IMR-90 (cell line): ENCODE measurements around the gene MLLT10. TPM values are rescaled to one million over a fixed set of nuclear protein-coding genes. Genes with fewer than 3 reads are reported as not detected.
A peak's percentile ranks its signal among the peaks of the same experiment; 100 is the strongest.

ENCODE experiments used
- ATAC-seq: fragments of 200-7000 bp; cut with Tn5 transposase; 2 replicates; pipeline ENCODE4 v1.9.1; 2020; ENCODE audit warnings: low read depth, mild to moderate bottlenecking, moderate library complexity
- BruUV-seq: library from RNA; stranded (reverse); fragments of 400-500 nt; replicated peaks from 2 replicates; lab custom pipeline; 2021; lab: Mats Ljungman, UMichigan
- CTCF ChIA-PET: fragments of 300-600 bp; formaldehyde crosslinking; extraction: SDS; loops from one replicate; lab custom pipeline; 2021; ENCODE audit warnings: antibody characterized with exemption; lab: Yijun Ruan, JAX
- POLR2A ChIA-PET: fragments of 300-600 bp; sonication (Branson Sonifier 250); formaldehyde crosslinking; loops from one replicate; lab custom pipeline; 2022; ENCODE audit warnings: antibody characterized with exemption; ENCODE audit not compliant: unreplicated experiment; lab: Charles Lee
- DNase-seq: peaks from one replicate; pipeline ENCODE4 v3.0.0; 2013
- H2AFZ ChIP-seq: replicated peaks from 2 replicates; pipeline ENCODE3; 2013; ENCODE audit warnings: low read length, mild to moderate bottlenecking; ENCODE audit not compliant: poor library complexity
- H2AK5ac ChIP-seq: 2 replicates; pipeline ENCODE4 v1.6.1; 2013; ENCODE audit warnings: low read depth, low read length, inconsistent platforms
- H2AK9ac ChIP-seq: replicated peaks from 2 replicates; pipeline ENCODE3; 2013; ENCODE audit warnings: mild to moderate bottlenecking, low read depth, low read length, moderate library complexity; ENCODE audit not compliant: poor library complexity
- H2BK120ac ChIP-seq: 2 replicates; pipeline ENCODE4 v1.6.1; 2013; ENCODE audit warnings: low read depth, low read length, inconsistent platforms
- H2BK15ac ChIP-seq: 3 replicates; pipeline ENCODE4 v1.6.1; 2013; ENCODE audit warnings: low read depth, low read length, inconsistent platforms
- H2BK20ac ChIP-seq: 2 replicates; pipeline ENCODE4 v1.6.1; 2013; ENCODE audit warnings: low read depth, mild to moderate bottlenecking, inconsistent platforms, low read length, moderate library complexity
- H2BK5ac ChIP-seq: 2 replicates; pipeline ENCODE4 v1.6.1; 2013; ENCODE audit warnings: mild to moderate bottlenecking, low read depth, low read length, inconsistent platforms; ENCODE audit not compliant: poor library complexity, severe bottlenecking
- H3K14ac ChIP-seq: replicated peaks from 2 replicates; pipeline ENCODE4 v1.6.1; 2013; ENCODE audit warnings: low read depth, low read length, inconsistent platforms
- H3K18ac ChIP-seq: 2 replicates; pipeline ENCODE4 v1.6.1; 2013; ENCODE audit warnings: low read depth, low read length, control low read depth
- H3K23ac ChIP-seq: 2 replicates; pipeline ENCODE4 v1.6.1; 2013; ENCODE audit warnings: low read depth, low read length, inconsistent platforms
- H3K27ac ChIP-seq: 2 replicates; pipeline ENCODE4 v1.5.1; 2013; ENCODE audit warnings: mild to moderate bottlenecking, control low read depth, low read length; ENCODE audit not compliant: insufficient read depth
- H3K27me3 ChIP-seq: 2 replicates; pipeline ENCODE4 v1.6.1; 2013; ENCODE audit warnings: low read length; ENCODE audit not compliant: control insufficient read depth, insufficient read depth
- H3K36me3 ChIP-seq: 2 replicates; pipeline ENCODE4 v1.6.1; 2013; ENCODE audit warnings: low read length, mixed read lengths; ENCODE audit not compliant: control insufficient read depth, insufficient read depth
- H3K4ac ChIP-seq: 2 replicates; pipeline ENCODE4 v1.6.1; 2013; ENCODE audit warnings: low read depth, low read length, inconsistent platforms
- H3K4me1 ChIP-seq: 2 replicates; pipeline ENCODE4 v1.6.1; 2013; ENCODE audit warnings: low read length, mixed read lengths; ENCODE audit not compliant: control insufficient read depth, insufficient read depth
- H3K4me2 ChIP-seq: 2 replicates; pipeline ENCODE4 v1.6.1; 2013; ENCODE audit warnings: low read depth, mild to moderate bottlenecking, control low read depth, low read length, moderate library complexity
- H3K4me3 ChIP-seq: 2 replicates; pipeline ENCODE4 v1.5.1; 2013; ENCODE audit warnings: low read depth, mild to moderate bottlenecking, control low read depth, low read length, moderate library complexity; ENCODE audit not compliant: insufficient read depth
- H3K56ac ChIP-seq: 2 replicates; pipeline ENCODE4 v1.6.1; 2013; ENCODE audit warnings: low read length, inconsistent platforms; ENCODE audit not compliant: insufficient read depth; ENCODE audit errors: extremely low read depth
- H3K79me1 ChIP-seq, 2 experiments: 2 replicates each; pipeline ENCODE4 v1.6.1; 2013; ENCODE audit warnings: low read length in 2 of 2, inconsistent platforms in 1 of 2, low read depth in 1 of 2
- H3K9ac ChIP-seq: 2 replicates; pipeline ENCODE4 v1.6.1; 2013; ENCODE audit warnings: low read depth, low read length, control low read depth
- H3K9me1 ChIP-seq: 2 replicates; pipeline ENCODE4 v1.6.1; 2013; ENCODE audit warnings: low read length, inconsistent platforms; ENCODE audit not compliant: insufficient read depth
- H3K9me3 ChIP-seq: 2 replicates; pipeline ENCODE4 v1.6.1; 2013; ENCODE audit warnings: low read length; ENCODE audit not compliant: control insufficient read depth, insufficient read depth
- H4K20me1 ChIP-seq: 2 replicates; pipeline ENCODE4 v1.6.1; 2013; ENCODE audit warnings: low read length, inconsistent platforms; ENCODE audit not compliant: insufficient read depth
- H4K5ac ChIP-seq: 2 replicates; pipeline ENCODE4 v1.6.1; 2013; ENCODE audit warnings: mild to moderate bottlenecking, low read depth, low read length, control low read depth
- H4K8ac ChIP-seq, 2 experiments: 2 replicates each; pipeline ENCODE4 v1.6.1; 2013; ENCODE audit warnings: low read depth in 2 of 2, low read length in 2 of 2, control low read depth in 1 of 2, inconsistent platforms in 1 of 2
- H4K91ac ChIP-seq: 2 replicates; pipeline ENCODE4 v1.6.1; 2013; ENCODE audit warnings: low read depth, low read length, inconsistent platforms; ENCODE audit not compliant: insufficient read depth
- BHLHE40 ChIP-seq: fragments of 150-350 bp; IDR thresholded peaks from 2 replicates; pipeline ENCODE4 v1.6.1; 2016; ENCODE audit warnings: mild to moderate bottlenecking, low read depth, low read length
- CHD1 ChIP-seq: IDR thresholded peaks from 2 replicates; pipeline ENCODE4 v1.6.1; 2012; ENCODE audit warnings: low read depth, low read length, improper control_type of control experiment
- MAFK ChIP-seq: IDR thresholded peaks from 2 replicates; pipeline ENCODE4 v1.6.1; 2012; ENCODE audit warnings: low read depth, low read length, improper control_type of control experiment
- MXI1 ChIP-seq: IDR thresholded peaks from 2 replicates; pipeline ENCODE4 v1.6.1; 2012; ENCODE audit warnings: low read depth, mild to moderate bottlenecking, low read length, moderate library complexity, borderline replicate concordance
- NFE2L2 ChIP-seq: fragments of 150-350 bp; IDR thresholded peaks from 2 replicates; pipeline ENCODE4 v1.6.1; 2016; ENCODE audit warnings: low read depth, mild to moderate bottlenecking, low read length
- POLR2A ChIP-seq: IDR thresholded peaks from 2 replicates; pipeline ENCODE4 v1.6.1; 2012; ENCODE audit warnings: mild to moderate bottlenecking, low read depth, low read length
- RAD21 ChIP-seq: IDR thresholded peaks from 2 replicates; pipeline ENCODE4 v1.6.1; 2012; ENCODE audit warnings: low read length, improper control_type of control experiment
- RCOR1 ChIP-seq: IDR thresholded peaks from 2 replicates; pipeline ENCODE4 v1.6.1; 2012; ENCODE audit warnings: mild to moderate bottlenecking, low read length, improper control_type of control experiment; ENCODE audit not compliant: insufficient replicate concordance
- WGBS, 2 experiments: methylation state at CpG; one replicate each; pipeline versions ENCODE4 v1.1.5 to v1.1.7; 2013; ENCODE audit warnings: missing lambda C conversion rate in 2 of 2; ENCODE audit not compliant: insufficient read length in 1 of 2; ENCODE audit errors: extremely low coverage in 2 of 2; 5-methylcytosine and 5-hydroxymethylcytosine counted together
- dilution Hi-C: fragments of 300-500 bp; cut with HindIII; formaldehyde crosslinking; loops from one replicate; pipeline ENCODE4 v1.14.3; 2018; ENCODE audit warnings: low sequenced_read_pairs; ENCODE audit not compliant: unreplicated experiment
- in situ Hi-C: fragments of 300-500 bp; cut with MboI; formaldehyde crosslinking; loops from 3 replicates; pipeline ENCODE4 v1.14.3; 2019; ENCODE audit warnings: low sequenced_read_pairs, inconsistent platforms, mixed read lengths
- intact Hi-C: fragments of 100-400 bp; cut with micrococcal nuclease; formaldehyde crosslinking; loops from 2 replicates; pipeline ENCODE4 v1.10.0; 2022
- polyA plus RNA-seq, 3 experiments: library from polyadenylated mRNA; depleted of rRNA; stranded (reverse); fragments of >200 nt; gene quantifications; 2 replicates each; pipeline ENCODE4 v1.2.3, GENCODE V29; 2012; ENCODE audit warnings: low replicate concordance in 1 of 3
- total RNA-seq: library from RNA; depleted of rRNA; stranded (reverse); fragments of >200 nt; gene quantifications from 2 replicates; pipeline ENCODE4 v1.2.3, GENCODE V29; 2012

Gene MLLT10
- total and polyA plus RNA-seq, 2 of the 4 experiments (the other 2 are of a cell fraction), result 22.5 to 29.0 TPM

DNA sequence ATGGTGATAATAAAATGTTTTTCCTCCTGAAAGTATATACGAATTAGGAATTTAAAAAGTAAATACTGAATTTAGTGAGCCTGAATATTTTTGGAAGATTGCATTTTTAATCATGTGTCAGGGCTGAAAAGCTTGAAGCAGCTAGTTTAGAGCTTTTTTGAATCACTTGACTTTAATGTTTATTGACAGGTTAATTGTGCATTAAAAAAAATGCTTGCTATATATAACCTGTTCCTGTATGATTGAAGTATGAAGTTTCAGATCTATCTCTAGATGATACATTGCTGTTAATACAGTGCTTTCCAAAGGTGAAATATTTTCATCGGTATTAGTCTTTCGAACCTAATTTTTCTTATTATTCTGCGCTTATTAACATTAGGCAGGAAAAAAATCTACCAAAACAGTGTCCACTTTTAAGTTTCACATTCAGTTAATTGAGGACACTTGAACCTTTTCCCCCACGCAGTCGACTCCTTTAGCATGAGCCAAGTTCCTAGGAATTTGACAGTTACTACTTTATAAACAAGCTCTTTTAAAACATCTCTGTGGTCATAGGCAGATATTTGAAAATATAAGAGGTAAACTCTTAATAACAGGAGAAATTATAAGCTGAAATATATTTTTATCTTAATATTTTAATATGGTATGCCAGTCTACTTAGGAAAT is 187.1 kb downstream of the MLLT10 start:
- Histone ChIP-seq H3K18ac (no peak overlapping the region), H3K4me3 (no peak overlapping the region), H3K9me3 (no peaks in the 10 kb centered on the region), H4K20me1 (peaks cover 10% of the 10 kb centered on the region; the same call in 1 of the 2 replicates), H3K9ac (no peak overlapping the region), H3K4me2 (peak overlapping the region; percentile 68; the same call in 1 of the 2 replicates), H2AFZ (no peak overlapping the region), H2BK20ac (no peak overlapping the region), H3K4me1 (peaks cover 4% of the 10 kb centered on the region; the same call in 1 of the 2 replicates), H3K27me3 (no peaks in the 10 kb centered on the region), H2BK120ac (no peak overlapping the region), H2BK15ac (no peak overlapping the region), H2AK9ac (no peak overlapping the region), H4K5ac (no peak overlapping the region), H3K14ac (no peak overlapping the region), H2BK5ac (peak overlapping the region; percentile 56), H3K23ac (no peak overlapping the region), H3K4ac (no peak overlapping the region), H2AK5ac (no peak overlapping the region), H3K9me1 (peaks cover 7% of the 10 kb centered on the region), H3K56ac (no peak overlapping the region), H4K91ac (no peak overlapping the region), H3K79me1 (peaks cover 8 to 27% of the 10 kb centered on the region in 2 experiments; a peak in 3 of 4 replicates), H4K8ac (no peak overlapping the region), H3K36me3 (no peaks in the 10 kb centered on the region; the same call in 1 of the 2 replicates), H3K27ac (no peak overlapping the region)
- in situ Hi-C loops, result no loop called here
- TF ChIP-seq RCOR1 (no peak), POLR2A (no peak), NFE2L2 (no peak), BHLHE40 (no peak), RAD21 (no peak), CHD1 (no peak), MXI1 (no peak), MAFK (no peak)
- BruUV-seq, result no TSS peak
- no CpG with 5 or more reads among the region's 6 CpGs for WGBS, 2 experiments
- intact Hi-C loops, result loop anchor here (5.0 kb wide), 1 partner anchor 89 kb away; no protein-coding TSS in a partner anchor
- dilution Hi-C loops, result no loop called here
- POLR2A ChIA-PET, result no interaction called here
- ATAC-seq, result peak; percentile 47
- CTCF ChIA-PET, result no interaction called here
- peak; percentile 68 for DNase-seq
